SK-N-SH treated with all-trans-retinoic acid at 6 μM for 48 hours (cell line): Measurements from ENCODE around the gene FHIT.

Source experiments
- ATAC-seq: fragments of 200-7000 bp; cut with Tn5 transposase; 3 replicates; pipeline ENCODE4 v1.9.1; 2020; ENCODE audit warnings: mild to moderate bottlenecking, moderate library complexity
- CREB5 ChIP-seq: fragments of 250-450 bp; sonication (Bioruptor Pico); IDR thresholded peaks from 2 replicates; pipeline ENCODE4 v1.5.1; 2020; ENCODE audit warnings: low read depth, mild to moderate bottlenecking, moderate library complexity
- CSDC2 ChIP-seq: fragments of 250-450 bp; sonication (Bioruptor Pico); IDR thresholded peaks from 2 replicates; pipeline ENCODE4 v1.5.0; 2020; ENCODE audit warnings: mild to moderate bottlenecking, moderate library complexity
- CSRNP3 ChIP-seq: fragments of 250-450 bp; sonication (Bioruptor Pico); IDR thresholded peaks from 2 replicates; pipeline ENCODE4 v1.5.1; 2021; ENCODE audit warnings: mild to moderate bottlenecking, moderate library complexity
- ESRRG ChIP-seq: fragments of 250-450 bp; sonication (Bioruptor Pico); IDR thresholded peaks from 2 replicates; pipeline ENCODE4 v1.6.1; 2021; ENCODE audit warnings: mild to moderate bottlenecking
- PATZ1 ChIP-seq: fragments of 250-450 bp; sonication (Bioruptor Pico); IDR thresholded peaks from 2 replicates; pipeline ENCODE4 v1.8.0; 2020; ENCODE audit warnings: mild to moderate bottlenecking, moderate library complexity, borderline replicate concordance
- PPARA ChIP-seq: fragments of 250-450 bp; sonication (Bioruptor Pico); IDR thresholded peaks from 2 replicates; pipeline ENCODE4 v1.5.0; 2020; ENCODE audit warnings: mild to moderate bottlenecking, borderline replicate concordance
- RARB ChIP-seq: fragments of 250-450 bp; sonication (Bioruptor Pico); IDR thresholded peaks from 2 replicates; pipeline ENCODE4 v1.8.0; 2021; ENCODE audit warnings: mild to moderate bottlenecking, moderate library complexity
- TCF4 ChIP-seq: fragments of 250-450 bp; sonication (Bioruptor Pico); IDR thresholded peaks from 2 replicates; pipeline ENCODE4 v1.8.0; 2021; ENCODE audit warnings: mild to moderate bottlenecking, moderate library complexity, borderline replicate concordance
- TOX ChIP-seq: fragments of 250-450 bp; sonication (Bioruptor Pico); IDR thresholded peaks from 2 replicates; pipeline ENCODE4 v1.8.0; 2021; ENCODE audit warnings: mild to moderate bottlenecking, moderate library complexity, borderline replicate concordance
- ZC3H10 ChIP-seq: fragments of 250-450 bp; sonication (Bioruptor Pico); IDR thresholded peaks from 2 replicates; pipeline ENCODE4 v1.5.1; 2021; ENCODE audit warnings: mild to moderate bottlenecking, moderate library complexity
- ZFP3 ChIP-seq: fragments of 250-450 bp; sonication (Bioruptor Pico); IDR thresholded peaks from 2 replicates; pipeline ENCODE4 v1.5.0; 2020; ENCODE audit warnings: mild to moderate bottlenecking, moderate library complexity
- ZFP30 ChIP-seq: fragments of 450-650 bp; formaldehyde crosslinking; IDR thresholded peaks from 2 replicates; pipeline ENCODE4 v1.5.0; 2022; ENCODE audit warnings: mild to moderate bottlenecking, moderate library complexity
- ZNF565 ChIP-seq: fragments of 450-650 bp; formaldehyde crosslinking; conservative IDR thresholded peaks from 2 replicates; pipeline ENCODE4 v1.5.0; 2020; ENCODE audit warnings: low read depth, mild to moderate bottlenecking, moderate library complexity
- ZNF70 ChIP-seq: fragments of 450-650 bp; formaldehyde crosslinking; IDR thresholded peaks from 2 replicates; pipeline ENCODE4 v1.5.0; 2020; ENCODE audit warnings: mild to moderate bottlenecking, moderate library complexity
- TF ChIP-seq, protein P1 (sequence below): fragments of 250-450 bp; sonication (Bioruptor Pico); IDR thresholded peaks from 2 replicates; pipeline ENCODE4 v1.8.0; 2021; ENCODE audit warnings: low read depth, mild to moderate bottlenecking, moderate library complexity, borderline replicate concordance

FHIT gene

GRCh38 chr3:61247191-61247590, 4.1 kb downstream of the FHIT start:
- no peak for ATAC-seq
- TF ChIP-seq PATZ1 (CRISPR knock-in tag) (no peak), TCF4 (CRISPR knock-in tag) (no peak), CREB5 (CRISPR knock-in tag) (no peak), ZFP3 (CRISPR knock-in tag) (no peak), ESRRG (CRISPR knock-in tag) (no peak), TOX (CRISPR knock-in tag) (no peak), ZC3H10 (no peak), ZFP30 (no peak), CSDC2 (CRISPR knock-in tag) (no peak)
- TF ChIP-seq, protein P1, sequence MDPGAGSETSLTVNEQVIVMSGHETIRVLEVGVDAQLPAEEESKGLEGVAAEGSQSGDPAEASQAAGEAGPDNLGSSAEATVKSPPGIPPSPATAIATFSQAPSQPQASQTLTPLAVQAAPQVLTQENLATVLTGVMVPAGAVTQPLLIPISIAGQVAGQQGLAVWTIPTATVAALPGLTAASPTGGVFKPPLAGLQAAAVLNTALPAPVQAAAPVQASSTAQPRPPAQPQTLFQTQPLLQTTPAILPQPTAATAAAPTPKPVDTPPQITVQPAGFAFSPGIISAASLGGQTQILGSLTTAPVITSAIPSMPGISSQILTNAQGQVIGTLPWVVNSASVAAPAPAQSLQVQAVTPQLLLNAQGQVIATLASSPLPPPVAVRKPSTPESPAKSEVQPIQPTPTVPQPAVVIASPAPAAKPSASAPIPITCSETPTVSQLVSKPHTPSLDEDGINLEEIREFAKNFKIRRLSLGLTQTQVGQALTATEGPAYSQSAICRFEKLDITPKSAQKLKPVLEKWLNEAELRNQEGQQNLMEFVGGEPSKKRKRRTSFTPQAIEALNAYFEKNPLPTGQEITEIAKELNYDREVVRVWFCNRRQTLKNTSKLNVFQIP (CRISPR knock-in tag): no peak

- no peak for ATAC-seq
Observed at GRCh38 chr3:61239871-61240270, 11.4 kb downstream of the FHIT start.

DNA sequence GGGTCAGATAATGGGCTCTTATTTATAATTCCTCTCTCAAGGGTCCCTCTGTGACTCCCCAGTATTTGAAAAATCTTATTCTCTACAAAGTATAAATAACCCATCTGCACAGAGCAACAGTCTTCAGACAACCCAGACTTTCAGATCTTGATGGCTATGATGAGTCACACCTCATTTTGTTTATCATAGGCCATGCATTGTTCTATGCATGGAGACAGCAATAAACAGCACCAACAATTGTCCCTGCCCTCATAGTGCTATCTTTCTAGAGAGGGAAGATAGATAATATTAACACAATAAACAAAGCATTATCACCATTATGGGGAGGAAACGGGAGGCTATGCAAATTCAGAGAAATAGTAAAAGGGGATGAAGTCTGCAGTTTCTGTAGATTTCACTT, 13.4 kb downstream of the FHIT start:
- no peak for ATAC-seq
- no peak for TF ChIP-seq PPARA (CRISPR knock-in tag)
- no peak for TF ChIP-seq TCF4 (CRISPR knock-in tag)
- TF ChIP-seq CSRNP3: no peak
- TF ChIP-seq CSDC2 (CRISPR knock-in tag): no peak
- TF ChIP-seq ESRRG (CRISPR knock-in tag): no peak
- TF ChIP-seq ZNF565: no peak
- TF ChIP-seq RARB (CRISPR knock-in tag): no peak
- TF ChIP-seq, protein P1 (CRISPR knock-in tag): no peak
- no peak for TF ChIP-seq ZFP30
- TF ChIP-seq ZNF70 (CRISPR knock-in tag): no peak
- TF ChIP-seq PATZ1 (CRISPR knock-in tag): no peak

More at GRCh38 chr3:61239871-61240270, 11.4 kb downstream of the FHIT start:
- TF ChIP-seq CSRNP3 (no peak), ZNF565 (no peak), ZNF70 (CRISPR knock-in tag) (no peak), PATZ1 (CRISPR knock-in tag) (no peak)
